ENCODE results near the gene SLC2A13. TPM values are rescaled to one million over a fixed set of nuclear protein-coding genes. Genes with fewer than 3 reads are reported as not detected.

The SLC2A13 gene
- total RNA-seq, 6 donors from 2014 or later = 9.9 to 25.9 (median 16.0) TPM

GRCh38 chr12:40044396-40044795 lies 61.5 kb downstream of the SLC2A13 start:
- H3K27me3 ChIP-seq = no peaks in the 10 kb centered on the region
- no peak for TF ChIP-seq POLR2AphosphoS5 (IDR thresholded peaks at IDR 0.05)
- no peak for TF ChIP-seq EP300 (IDR thresholded peaks at IDR 0.05)
- no peak for TF ChIP-seq POLR2A (IDR thresholded peaks at IDR 0.05)
- TF ChIP-seq CTCF (IDR thresholded peaks at IDR 0.05) = no peak
- H3K36me3 ChIP-seq = no peaks in the 10 kb centered on the region
- ATAC-seq (ENCODE audit: low FRiP score in 2 of 2) = no peak
- H3K4me3 ChIP-seq = no peak overlapping the region
- DNase-seq = no peak
- H3K9me3 ChIP-seq = no peaks in the 10 kb centered on the region
- no peak overlapping the region for H3K27ac ChIP-seq
- H3K4me1 ChIP-seq = no peaks in the 10 kb centered on the region

- H3K27me3 ChIP-seq = no peaks in the 10 kb centered on the region
- no peaks in the 10 kb centered on the region for H3K9me3 ChIP-seq
- 67 to 72% methylated on average over 1 of the region's 1 CpG for WGBS, 2 donors
- no peak overlapping the region for H3K4me3 ChIP-seq
- no peaks in the 10 kb centered on the region for H3K36me3 ChIP-seq
- ATAC-seq (ENCODE audit: low FRiP score in 2 of 2) (no peak), DNase-seq (no peak)
- TF ChIP-seq POLR2AphosphoS5 (IDR thresholded peaks at IDR 0.05) = no peak
- TF ChIP-seq POLR2A (IDR thresholded peaks at IDR 0.05) = no peak
- TF ChIP-seq CTCF (IDR thresholded peaks at IDR 0.05) = no peak
- TF ChIP-seq EP300 (IDR thresholded peaks at IDR 0.05) = no peak
- H3K4me1 ChIP-seq = no peaks in the 10 kb centered on the region
- H3K27ac ChIP-seq = no peak overlapping the region
Observed at GRCh38 chr12:40039598-40039997, 66.3 kb downstream of the SLC2A13 start.

GRCh38 chr12:40038619-40039018 lies 67.3 kb downstream of the SLC2A13 start:
- Histone ChIP-seq H3K4me1 (no peaks in the 10 kb centered on the region), H3K9me3 (no peaks in the 10 kb centered on the region), H3K4me3 (no peak overlapping the region), H3K36me3 (no peaks in the 10 kb centered on the region), H3K27ac (no peak overlapping the region), H3K27me3 (no peaks in the 10 kb centered on the region)
- ATAC-seq (ENCODE audit: low FRiP score in 2 of 2) = no peak
- WGBS, 2 donors = 82 to 85% methylated on average over 3 of the region's 3 CpGs
- no peak for TF ChIP-seq EP300 (IDR thresholded peaks at IDR 0.05)
- TF ChIP-seq CTCF (IDR thresholded peaks at IDR 0.05) = no peak
- no peak for TF ChIP-seq POLR2A (IDR thresholded peaks at IDR 0.05)
- TF ChIP-seq POLR2AphosphoS5 (IDR thresholded peaks at IDR 0.05) = no peak
- no peak for DNase-seq

GRCh38 chr12:40034712-40035111 lies 71.2 kb downstream of the SLC2A13 start:
- no peaks in the 10 kb centered on the region for H3K27me3 ChIP-seq
- no peaks in the 10 kb centered on the region for H3K36me3 ChIP-seq
- DNase-seq = no peak
- H3K4me1 ChIP-seq = peaks cover 0 to 9% (median 0%) of the 10 kb centered on the region in 4 donors
- 38 to 40% methylated on average over 2 of the region's 2 CpGs for WGBS, 2 donors
- H3K9me3 ChIP-seq = no peaks in the 10 kb centered on the region
- no peak for ATAC-seq (ENCODE audit: low FRiP score in 2 of 2)
- no peak overlapping the region for H3K27ac ChIP-seq
- TF ChIP-seq EP300 (IDR thresholded peaks at IDR 0.05) (no peak), POLR2AphosphoS5 (IDR thresholded peaks at IDR 0.05) (no peak), CTCF (IDR thresholded peaks at IDR 0.05) (no peak), POLR2A (IDR thresholded peaks at IDR 0.05) (no peak)
- no peak overlapping the region for H3K4me3 ChIP-seq

- peaks cover 0 to 9% (median 0%) of the 10 kb centered on the region in 4 donors for H3K4me1 ChIP-seq
- H3K4me3 ChIP-seq = no peak overlapping the region
- H3K36me3 ChIP-seq = no peaks in the 10 kb centered on the region
- H3K9me3 ChIP-seq = no peaks in the 10 kb centered on the region
- DNase-seq = no peak
- ATAC-seq (ENCODE audit: low FRiP score in 2 of 2) = no peak
- no peaks in the 10 kb centered on the region for H3K27me3 ChIP-seq
- no peak overlapping the region for H3K27ac ChIP-seq
- no peak for TF ChIP-seq EP300 (IDR thresholded peaks at IDR 0.05)
- no peak for TF ChIP-seq CTCF (IDR thresholded peaks at IDR 0.05)
- no peak for TF ChIP-seq POLR2AphosphoS5 (IDR thresholded peaks at IDR 0.05)
- no peak for TF ChIP-seq POLR2A (IDR thresholded peaks at IDR 0.05)
Observed at GRCh38 chr12:40034156-40034555, 71.7 kb downstream of the SLC2A13 start.

All from upper lobe of left lung (tissue), 6 donors.